Hepatocyte (in vitro differentiated cells): ENCODE results near the gene ZMYND10.

ENCODE experiments used
- EZH2 ChIP-seq: fragments of 200-600 bp; sonication (generic); IDR thresholded peaks from 2 replicates; pipeline ENCODE4 v1.6.1; 2016; ENCODE audit warnings: antibody characterized with exemption, mild to moderate bottlenecking, borderline replicate concordance
- TF ChIP-seq, protein P1 (sequence below): fragments of 200-600 bp; sonication (generic); IDR thresholded peaks from 2 replicates; pipeline ENCODE4 v1.5.1; 2016; ENCODE audit warnings: antibody characterized with exemption, mild to moderate bottlenecking; ENCODE audit not compliant: poor library complexity

DNA sequence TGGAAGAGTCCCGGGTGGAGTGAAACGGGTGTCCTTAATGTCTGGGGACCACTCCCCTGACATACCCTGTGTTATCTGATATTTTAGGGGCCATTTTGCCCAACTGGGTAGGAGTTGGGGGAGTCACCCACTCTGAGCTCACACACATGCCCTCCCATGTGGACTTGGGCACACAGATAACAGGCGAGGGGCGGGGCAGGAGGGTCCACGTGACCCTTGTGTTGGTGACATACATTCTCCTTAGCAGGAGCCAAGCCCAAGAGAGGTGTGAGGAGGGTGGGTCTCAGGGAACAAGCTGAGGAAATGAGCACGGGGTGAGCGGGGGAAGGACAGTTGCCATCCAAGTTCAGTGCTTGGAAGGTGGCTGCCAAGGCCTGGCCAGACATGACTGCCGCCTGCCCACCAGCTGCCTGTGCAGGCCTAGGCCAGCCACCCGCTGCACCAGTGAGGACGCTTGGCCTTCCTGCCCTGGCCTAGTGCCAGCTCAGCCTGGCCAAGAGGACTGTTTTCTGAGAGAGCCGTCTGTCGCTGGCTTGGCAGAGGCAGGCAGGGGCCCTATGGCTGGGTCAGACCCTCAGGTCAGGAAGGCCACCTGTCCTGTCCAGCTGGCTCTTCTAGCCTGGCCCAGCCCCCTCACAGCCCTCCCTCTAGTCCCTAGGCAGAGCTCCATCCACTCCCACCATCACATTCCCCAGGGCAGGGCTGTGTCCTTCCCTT is 45.1 kb upstream of the ZMYND10 start:
- no peak for TF ChIP-seq EZH2
- TF ChIP-seq, protein P1, sequence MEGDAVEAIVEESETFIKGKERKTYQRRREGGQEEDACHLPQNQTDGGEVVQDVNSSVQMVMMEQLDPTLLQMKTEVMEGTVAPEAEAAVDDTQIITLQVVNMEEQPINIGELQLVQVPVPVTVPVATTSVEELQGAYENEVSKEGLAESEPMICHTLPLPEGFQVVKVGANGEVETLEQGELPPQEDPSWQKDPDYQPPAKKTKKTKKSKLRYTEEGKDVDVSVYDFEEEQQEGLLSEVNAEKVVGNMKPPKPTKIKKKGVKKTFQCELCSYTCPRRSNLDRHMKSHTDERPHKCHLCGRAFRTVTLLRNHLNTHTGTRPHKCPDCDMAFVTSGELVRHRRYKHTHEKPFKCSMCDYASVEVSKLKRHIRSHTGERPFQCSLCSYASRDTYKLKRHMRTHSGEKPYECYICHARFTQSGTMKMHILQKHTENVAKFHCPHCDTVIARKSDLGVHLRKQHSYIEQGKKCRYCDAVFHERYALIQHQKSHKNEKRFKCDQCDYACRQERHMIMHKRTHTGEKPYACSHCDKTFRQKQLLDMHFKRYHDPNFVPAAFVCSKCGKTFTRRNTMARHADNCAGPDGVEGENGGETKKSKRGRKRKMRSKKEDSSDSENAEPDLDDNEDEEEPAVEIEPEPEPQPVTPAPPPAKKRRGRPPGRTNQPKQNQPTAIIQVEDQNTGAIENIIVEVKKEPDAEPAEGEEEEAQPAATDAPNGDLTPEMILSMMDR = no peak
